ENCODE measurements around the gene TFB1M. TPM values are rescaled to one million over a fixed set of nuclear protein-coding genes. Genes with fewer than 3 reads are reported as not detected.

TFB1M gene
- 15.2 and 27.8 TPM in 2 replicates for total RNA-seq

GRCh38 chr6:155314092-155314772 lies at the start of gene TFB1M:
Gene TFB1M, minus strand, starts transcription at chr6:155314484. Its CDS starts 56 bp downstream, at chr6:155314428.

GRCh38 chr6:155263373-155264063 lies 50.8 kb downstream of the TFB1M start, which contains the start of gene CLDN20:
Gene CLDN20, plus strand, starts transcription at chr6:155264013. Its CDS starts 11,707 bp downstream, at chr6:155275720.

Other genes with a start within 250 kb of the TFB1M start
- not detected in 2 replicates for gene CLDN20, start 50.5 kb downstream of the TFB1M start, total RNA-seq
- gene NOX3, start 141.4 kb upstream of the TFB1M start, total RNA-seq, result not detected in 2 replicates

Measured in smooth muscle cell of trachea (primary cell).